A549 treated with AZD2906 at 1 μM for 4 hours (cell line): Measurements from ENCODE around the gene SPZ1. TPM values are rescaled to one million over a fixed set of nuclear protein-coding genes. Genes with fewer than 3 reads are reported as not detected.

ENCODE experiments used
- total RNA-seq: library from RNA; stranded (reverse); fragments of 200-300 nt; extraction: Qiagen RNA extraction; gene quantifications from 5 replicates; pipeline ENCODE4 v1.2.3, GENCODE V29; 2022

The SPZ1 gene
- not detected in 5 replicates for total RNA-seq

GRCh38 chr5:80319702-80320101 is at the start of gene SPZ1:
SPZ1 (plus strand) TSS chr5:80320002; CDS start chr5:80320216, 214 bp downstream.

Other genes with a start within 250 kb of the SPZ1 start
- 4.6 to 7.2 TPM (median 5.5 TPM) in 5 replicates for gene SERINC5, start 64.0 kb upstream of the SPZ1 start, total RNA-seq
- 10.3 to 15.4 TPM (median 13.3 TPM) in 5 replicates for gene ZFYVE16, start 88.1 kb downstream of the SPZ1 start, total RNA-seq
- 1.0 to 1.7 TPM (median 1.7 TPM) in 5 replicates for gene FAM151B, start 168.1 kb downstream of the SPZ1 start, total RNA-seq